HEK293 (cell line): ENCODE measurements around the gene MDGA2.

Experiments used
- KLF1 ChIP-seq: fragments of 450-650 bp; formaldehyde crosslinking; IDR thresholded peaks from 2 replicates; pipeline ENCODE4 v1.5.1; 2016; ENCODE audit warnings: missing biosample characterization, missing genetic modification characterization
- MEIS1 ChIP-seq: sonication (generic); formaldehyde crosslinking; IDR thresholded peaks from 2 replicates; pipeline ENCODE4 v1.8.1; 2022; ENCODE audit warnings: missing genetic modification reagents, mild to moderate bottlenecking, borderline replicate concordance
- ZBTB6 ChIP-seq: fragments of 450-650 bp; formaldehyde crosslinking; IDR thresholded peaks from 2 replicates; pipeline ENCODE4 v1.5.1; 2017; ENCODE audit warnings: missing biosample characterization, missing genetic modification characterization
- ZNF548 ChIP-seq: fragments of 450-650 bp; formaldehyde crosslinking; IDR thresholded peaks from 2 replicates; pipeline ENCODE4 v1.5.1; 2016; ENCODE audit warnings: missing biosample characterization, missing genetic modification characterization
- ZSCAN18 ChIP-seq: fragments of 450-650 bp; formaldehyde crosslinking; IDR thresholded peaks from 2 replicates; pipeline ENCODE4 v1.5.1; 2016; ENCODE audit warnings: missing biosample characterization, missing genetic modification characterization
- TF ChIP-seq, protein P1 (sequence below): fragments of 450-650 bp; formaldehyde crosslinking; IDR thresholded peaks from 2 replicates; pipeline ENCODE4 v1.5.1; 2016; ENCODE audit warnings: missing biosample characterization, missing genetic modification characterization

GRCh38 chr14:47022721-47023120 lies 652.7 kb downstream of the MDGA2 start:
- TF ChIP-seq MEIS1 (CRISPR knock-in tag) (no peak), KLF1 (tag by site-specific recombination) (no peak), ZSCAN18 (tag by site-specific recombination) (no peak), ZNF548 (tag by site-specific recombination) (no peak), ZBTB6 (tag by site-specific recombination) (no peak)
- TF ChIP-seq, protein P1, sequence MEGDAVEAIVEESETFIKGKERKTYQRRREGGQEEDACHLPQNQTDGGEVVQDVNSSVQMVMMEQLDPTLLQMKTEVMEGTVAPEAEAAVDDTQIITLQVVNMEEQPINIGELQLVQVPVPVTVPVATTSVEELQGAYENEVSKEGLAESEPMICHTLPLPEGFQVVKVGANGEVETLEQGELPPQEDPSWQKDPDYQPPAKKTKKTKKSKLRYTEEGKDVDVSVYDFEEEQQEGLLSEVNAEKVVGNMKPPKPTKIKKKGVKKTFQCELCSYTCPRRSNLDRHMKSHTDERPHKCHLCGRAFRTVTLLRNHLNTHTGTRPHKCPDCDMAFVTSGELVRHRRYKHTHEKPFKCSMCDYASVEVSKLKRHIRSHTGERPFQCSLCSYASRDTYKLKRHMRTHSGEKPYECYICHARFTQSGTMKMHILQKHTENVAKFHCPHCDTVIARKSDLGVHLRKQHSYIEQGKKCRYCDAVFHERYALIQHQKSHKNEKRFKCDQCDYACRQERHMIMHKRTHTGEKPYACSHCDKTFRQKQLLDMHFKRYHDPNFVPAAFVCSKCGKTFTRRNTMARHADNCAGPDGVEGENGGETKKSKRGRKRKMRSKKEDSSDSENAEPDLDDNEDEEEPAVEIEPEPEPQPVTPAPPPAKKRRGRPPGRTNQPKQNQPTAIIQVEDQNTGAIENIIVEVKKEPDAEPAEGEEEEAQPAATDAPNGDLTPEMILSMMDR (tag by site-specific recombination), result no peak
